Stomach (tissue), 4 donors: ENCODE data around the gene CPSF4L.

Source experiments
- CTCF ChIP-seq, 7 experiments: fragments of 450-650 bp in 4 of 7; fragments of 200-600 bp in 3 of 7; sonication (generic) in 3 of 7; IDR thresholded peaks; one replicate each; pipeline ENCODE4 v1.5.1; 2016 to 2019; ENCODE audit warnings: antibody characterized with exemption in 7 of 7, control low read depth in 2 of 7, mild to moderate bottlenecking in 1 of 7
- POLR2A ChIP-seq, 4 donors: fragments of 450-650 bp; IDR thresholded peaks; one replicate each; pipeline ENCODE4 v1.6.1; 2016; ENCODE audit warnings: antibody characterized with exemption in 4 of 4, control low read depth in 2 of 4, mild to moderate bottlenecking in 1 of 4, moderate library complexity in 1 of 4

- no peak for TF ChIP-seq CTCF (IDR thresholded peaks at IDR 0.05)
- no peak for TF ChIP-seq POLR2A (IDR thresholded peaks at IDR 0.05)
These were observed 27.0 kb upstream of the CPSF4L start for GRCh38 chr17:73288534-73289302.
